ENCODE data around the gene ARHGAP6.
"Not testable (repeated sequence)": the region's sequence is repeated elsewhere in the genome, so short reads cannot be mapped to it uniquely, and the experiment has no call there.

The ARHGAP6 gene

DNA sequence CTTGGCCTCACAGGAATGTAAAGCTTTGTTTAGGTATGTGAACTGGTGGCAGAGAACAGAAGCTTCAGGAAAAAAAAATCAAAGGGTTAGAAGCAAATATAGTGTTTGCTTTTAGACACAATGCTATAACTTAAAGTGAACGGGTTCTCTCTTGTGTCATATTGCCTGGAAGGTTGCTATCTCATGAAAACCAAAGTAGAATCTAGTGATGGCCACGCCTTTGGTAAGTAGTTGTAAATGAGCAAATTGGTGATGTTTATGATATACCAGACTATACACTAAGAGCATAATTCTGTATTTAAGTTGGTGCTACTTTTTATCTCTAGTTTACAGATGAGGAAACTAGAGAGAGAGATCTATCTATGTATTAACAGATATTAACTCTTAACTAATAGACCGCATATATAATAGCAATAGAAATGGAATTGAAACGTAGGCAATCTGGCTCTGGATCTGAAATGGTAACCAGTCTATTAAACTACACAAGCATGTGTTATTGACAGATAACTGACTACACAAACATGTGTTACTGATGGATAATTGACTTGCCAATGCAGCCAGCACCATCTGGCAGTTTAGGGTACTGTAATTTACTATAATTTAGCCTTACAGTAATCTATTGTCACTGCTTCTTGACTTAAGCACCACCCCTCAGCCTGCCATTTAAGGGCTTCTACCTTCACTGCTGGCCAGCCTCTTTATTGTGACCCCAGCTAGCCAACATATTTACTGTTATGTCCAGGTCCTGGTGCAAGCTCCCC is 513.7 kb downstream of the ARHGAP6 start:
- no peak for DNase-seq (ENCODE audit: low read depth in 2 of 2)

DNA sequence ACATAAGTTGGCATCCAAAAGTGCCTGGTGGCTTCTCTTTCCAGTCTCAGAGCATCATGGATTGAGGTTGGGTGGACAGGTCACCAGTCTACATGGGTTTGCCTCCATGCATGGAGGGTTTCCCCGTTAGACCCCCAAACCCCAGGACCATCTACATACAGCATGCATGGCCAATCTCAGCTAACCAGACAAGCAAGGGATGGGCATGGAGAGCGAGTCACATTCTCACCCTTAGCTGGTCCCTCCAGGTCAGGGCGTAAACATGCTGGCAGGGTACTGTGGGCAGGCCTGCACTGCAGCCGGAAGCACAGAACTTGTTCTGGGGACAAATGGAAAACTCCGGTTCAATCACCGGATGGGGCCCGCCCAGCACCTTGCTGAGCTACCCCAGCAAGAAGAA is 517.3 kb downstream of the ARHGAP6 start:
- DNase-seq (ENCODE audit: low read depth in 2 of 2): no peak

DNA sequence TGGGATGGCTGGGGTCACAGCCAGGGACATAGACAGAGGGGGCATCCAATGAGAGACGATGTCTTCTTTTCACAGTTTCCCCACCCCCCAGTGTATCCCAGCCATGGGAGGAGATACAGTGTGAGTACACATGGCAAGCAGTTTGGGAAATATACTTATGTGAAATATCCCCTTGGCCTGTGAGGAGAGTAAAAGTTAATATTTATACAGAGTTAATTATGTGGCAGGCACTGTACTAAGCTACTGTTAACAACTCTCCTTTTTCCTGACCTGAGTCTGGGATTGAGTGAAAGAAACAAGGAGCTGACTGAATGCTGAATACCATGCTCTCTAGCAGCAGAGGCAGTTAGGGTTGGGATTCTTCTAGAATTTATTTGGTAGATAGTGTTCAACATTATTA is 519.3 kb downstream of the ARHGAP6 start:
- no peak for DNase-seq (ENCODE audit: low read depth in 2 of 2)

DNA sequence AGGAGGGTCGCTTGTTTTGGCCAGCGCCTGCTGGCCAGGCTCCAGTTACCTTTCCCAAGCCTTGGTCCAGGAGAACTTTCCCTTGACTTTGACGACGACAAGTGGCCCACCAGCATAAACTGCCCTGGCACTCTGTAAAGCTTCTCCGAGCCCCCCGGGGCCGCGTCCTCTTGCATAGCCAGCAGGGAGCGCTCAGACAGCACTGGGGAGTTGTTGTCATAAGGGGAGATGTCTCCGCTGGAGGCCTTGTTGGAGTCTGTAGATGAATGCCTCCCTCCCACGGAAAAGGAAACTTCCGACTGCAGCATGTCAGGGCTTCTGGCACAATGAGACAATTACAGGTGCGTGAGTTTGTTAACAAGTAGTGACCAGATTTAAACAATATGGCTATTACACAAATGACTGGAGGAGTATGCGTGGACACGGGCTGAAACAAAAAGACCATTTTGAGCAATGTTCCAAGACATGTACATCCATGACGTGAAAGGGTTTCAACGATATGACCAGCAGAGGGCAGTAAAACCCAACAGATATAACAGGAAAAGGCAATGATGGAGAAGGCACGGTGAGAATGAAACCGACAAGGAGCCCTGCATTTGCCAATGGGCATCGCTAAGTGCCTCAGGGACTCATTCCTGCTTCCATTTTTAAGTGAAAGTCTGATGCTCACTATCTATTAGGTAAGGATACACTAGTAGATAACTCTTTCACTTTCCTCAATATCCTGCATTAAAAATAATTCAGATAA is 521.6 kb downstream of the ARHGAP6 start:
- peak in 1 of 2 donors; percentile 21 for DNase-seq (ENCODE audit: low read depth in 2 of 2)

DNA sequence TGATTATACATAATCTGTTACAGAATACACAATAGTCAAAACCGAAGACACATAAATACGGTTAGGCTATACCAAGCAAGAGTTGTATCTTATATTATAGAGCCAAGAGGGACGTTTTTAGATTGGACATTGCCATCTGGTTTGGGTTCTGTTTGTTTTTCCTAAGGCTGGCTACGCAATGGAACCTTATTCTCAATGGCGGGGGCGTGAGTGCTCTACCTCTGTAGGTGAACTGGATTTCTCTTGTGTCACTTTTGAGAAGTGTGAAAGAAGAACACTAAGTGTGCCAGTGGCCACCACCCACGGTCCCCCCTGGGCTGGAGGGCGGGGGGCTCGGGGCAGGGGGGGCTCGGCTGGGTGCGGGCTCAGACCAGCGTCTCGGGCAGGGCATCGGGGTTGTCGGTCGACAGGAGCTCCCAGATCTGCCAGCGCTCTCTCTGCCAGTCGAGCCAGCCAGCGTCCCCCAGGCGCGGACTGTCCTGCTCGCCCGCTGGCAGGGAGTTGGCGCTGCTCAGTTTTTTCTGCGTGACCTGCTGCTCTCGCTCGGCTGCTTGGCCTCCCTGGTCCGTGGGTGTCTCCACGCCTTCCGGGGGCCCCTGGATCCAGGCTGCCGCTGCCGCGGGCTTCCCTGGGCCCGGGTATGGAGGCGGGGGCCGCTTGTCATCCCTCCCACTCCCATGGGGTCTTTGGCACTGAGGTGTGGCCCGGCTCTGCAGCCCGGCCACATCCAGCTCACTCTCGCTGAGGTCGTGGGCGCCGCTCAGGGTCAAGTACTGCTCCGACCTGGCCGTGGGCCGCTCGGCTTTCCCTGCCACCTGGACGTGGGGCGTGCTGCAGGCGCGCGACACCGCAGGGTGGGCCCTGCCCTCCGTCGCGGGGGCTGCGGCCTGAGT is 527.0 kb downstream of the ARHGAP6 start:
- DNase-seq (ENCODE audit: low read depth in 2 of 2): no peak

DNA sequence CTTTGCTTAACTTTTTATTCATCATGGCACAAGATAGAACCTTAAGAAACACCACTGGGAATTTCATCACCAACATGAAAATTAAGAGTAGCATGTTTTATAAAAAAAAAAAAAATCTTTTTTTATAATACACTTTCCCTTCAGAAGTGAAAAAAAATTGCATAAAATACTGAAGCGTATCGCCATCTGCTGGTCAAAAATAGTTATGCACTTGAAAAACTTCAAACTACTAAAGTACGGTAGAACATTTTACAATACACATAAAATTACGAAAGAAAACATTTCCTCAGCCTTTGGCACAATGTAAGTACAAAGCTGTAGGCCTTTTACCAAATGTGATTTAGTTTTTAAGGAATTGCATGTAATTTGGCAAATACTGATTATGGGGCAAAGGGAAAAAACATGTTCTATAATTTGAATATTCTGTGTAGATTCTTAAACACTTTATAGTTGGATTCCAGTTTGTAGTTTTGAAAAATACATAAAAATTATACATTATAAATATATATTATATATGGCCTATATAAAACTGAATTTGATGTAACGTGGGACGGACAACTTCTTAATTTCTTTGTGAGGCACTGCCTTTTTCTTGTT is 528.1 kb downstream of the ARHGAP6 start:
- no peak for DNase-seq (ENCODE audit: low read depth in 2 of 2)

DNA sequence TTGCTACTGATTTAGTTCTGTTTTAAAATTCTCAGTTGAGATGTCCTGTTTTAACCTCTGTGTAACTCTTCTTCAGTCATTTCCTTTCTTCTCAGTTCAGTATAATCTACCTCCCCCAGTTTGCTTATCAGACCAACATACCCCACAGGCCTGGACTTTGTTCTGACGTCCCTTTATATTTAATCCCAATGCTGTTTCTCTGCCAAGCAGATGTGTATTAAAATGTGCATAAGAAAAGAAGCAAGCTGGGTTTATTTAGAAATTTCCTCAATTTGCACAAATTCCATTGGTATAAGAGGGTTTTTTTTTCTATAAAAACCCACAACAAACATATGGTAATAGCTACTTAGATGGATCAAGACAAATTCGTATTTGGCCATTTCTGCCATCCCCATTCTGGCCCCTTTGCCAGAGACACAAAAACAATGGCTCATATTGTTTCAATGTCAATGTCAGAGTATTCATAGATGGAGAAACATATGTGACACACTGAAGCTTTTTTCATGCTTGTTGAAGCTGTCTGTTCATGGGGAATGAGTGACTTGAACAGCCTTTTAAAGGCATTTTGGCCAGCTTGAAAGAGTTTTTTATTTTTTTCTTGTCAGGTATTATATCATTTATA is 530.0 kb downstream of the ARHGAP6 start:
- DNase-seq (ENCODE audit: low read depth in 2 of 2): no peak

DNA sequence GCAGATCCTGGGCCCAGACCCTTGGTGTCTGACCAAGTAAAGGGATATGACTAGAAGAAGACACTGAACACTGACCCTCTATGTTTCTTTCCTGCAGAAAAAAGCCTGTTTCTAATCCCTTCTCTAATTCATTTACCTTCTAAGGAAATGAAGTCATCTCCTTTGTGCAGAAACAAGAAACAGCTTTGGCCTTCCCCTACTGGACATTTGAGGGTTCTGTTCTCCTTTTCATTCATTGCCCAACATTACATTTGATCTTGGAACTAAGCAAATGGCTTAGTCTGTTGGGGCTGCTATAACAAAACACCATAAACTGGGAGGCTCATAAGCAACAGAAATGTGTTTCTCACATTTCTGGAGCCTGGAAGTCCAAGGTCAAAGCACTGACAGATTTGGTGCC is 534.6 kb downstream of the ARHGAP6 start:
- DNase-seq (ENCODE audit: low read depth in 2 of 2): no peak

DNA sequence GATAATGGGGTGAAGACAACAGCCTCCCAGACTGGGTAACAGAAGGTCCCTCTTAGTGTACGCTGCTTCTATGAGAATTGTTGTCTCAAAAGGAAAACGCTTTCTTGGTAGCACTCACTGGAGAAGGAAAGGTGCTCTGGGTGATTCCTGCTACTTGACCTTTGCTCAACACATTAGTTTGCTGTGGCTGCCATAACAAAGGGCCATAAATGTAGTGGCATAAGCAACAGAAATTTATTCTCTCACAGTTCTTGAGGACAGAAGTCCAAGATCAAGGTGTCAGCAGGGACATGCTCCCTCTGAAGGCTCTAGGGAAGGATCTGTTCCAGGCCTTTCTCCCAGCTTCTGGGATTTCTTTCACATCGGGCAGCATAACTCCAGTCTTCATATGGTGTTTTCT is 535.6 kb downstream of the ARHGAP6 start:
- no peak for DNase-seq (ENCODE audit: low read depth in 2 of 2)

DNA sequence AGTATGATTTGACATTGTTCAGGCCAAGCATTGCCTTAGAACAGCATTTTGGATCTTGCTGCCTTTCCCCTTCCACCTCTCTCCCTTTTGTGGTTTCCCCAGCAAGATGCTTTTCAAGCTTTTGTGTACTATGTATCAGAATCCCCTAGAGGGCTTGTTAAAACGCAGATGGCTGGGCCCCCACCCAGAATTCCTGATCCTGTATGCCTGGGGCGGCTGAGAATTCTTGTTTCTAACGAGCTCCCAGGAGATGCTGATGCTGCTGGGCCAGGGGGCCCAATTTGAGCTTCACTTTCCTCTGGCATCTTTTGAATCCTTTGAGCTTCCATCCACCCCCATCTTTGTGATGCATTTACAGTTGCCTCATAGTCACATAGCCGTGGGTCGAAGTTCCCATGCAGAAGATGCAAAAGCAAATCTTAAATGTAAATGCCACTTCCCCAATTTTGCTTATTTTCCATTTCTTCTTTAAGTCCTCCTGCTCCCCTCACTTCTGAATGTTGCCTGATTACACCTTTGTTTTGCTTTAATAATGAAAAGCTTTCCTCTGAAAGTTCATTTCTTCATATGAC is 536.1 kb downstream of the ARHGAP6 start:
- DNase-seq (ENCODE audit: low read depth in 2 of 2): no peak

DNA sequence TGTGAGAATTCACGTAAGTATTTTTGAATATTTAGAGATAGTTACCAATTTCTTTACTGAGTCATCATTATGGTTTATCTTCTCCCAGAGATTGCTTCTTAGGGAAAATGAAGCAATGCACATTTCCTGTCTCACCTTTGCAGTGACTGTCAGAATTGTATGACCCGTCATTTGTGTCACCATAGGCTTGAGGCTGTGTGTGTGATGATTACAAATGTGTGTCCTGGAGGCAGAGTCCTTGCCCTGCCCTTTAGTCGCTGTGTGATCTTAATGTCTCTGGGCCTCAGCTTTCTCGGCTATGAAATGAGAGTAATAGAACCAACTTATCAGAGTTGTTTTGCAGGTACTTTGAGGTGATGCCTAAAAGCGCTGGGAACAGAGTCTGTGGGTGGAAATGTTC is 540.7 kb downstream of the ARHGAP6 start:
- no peak for DNase-seq (ENCODE audit: low read depth in 2 of 2)

DNA sequence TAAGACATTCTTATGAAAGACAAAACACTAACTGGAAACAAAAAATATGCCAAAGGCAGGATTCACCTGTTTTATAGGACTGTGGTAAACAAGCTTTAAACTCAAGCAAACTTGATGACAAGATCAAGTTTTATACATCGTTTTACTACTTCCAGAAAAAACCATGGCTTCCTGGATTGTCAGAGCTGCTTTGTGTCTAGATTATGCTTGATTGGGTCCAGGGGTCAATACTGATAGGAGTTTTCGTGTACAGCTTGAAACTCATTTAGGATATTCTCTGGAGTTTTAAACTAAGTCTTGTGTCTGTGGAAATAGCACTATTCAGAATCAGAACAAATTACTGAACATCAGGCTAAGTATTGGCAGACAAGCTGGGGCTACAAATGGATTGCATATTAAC is 541.6 kb downstream of the ARHGAP6 start:
- no peak for DNase-seq (ENCODE audit: low read depth in 2 of 2)

DNA sequence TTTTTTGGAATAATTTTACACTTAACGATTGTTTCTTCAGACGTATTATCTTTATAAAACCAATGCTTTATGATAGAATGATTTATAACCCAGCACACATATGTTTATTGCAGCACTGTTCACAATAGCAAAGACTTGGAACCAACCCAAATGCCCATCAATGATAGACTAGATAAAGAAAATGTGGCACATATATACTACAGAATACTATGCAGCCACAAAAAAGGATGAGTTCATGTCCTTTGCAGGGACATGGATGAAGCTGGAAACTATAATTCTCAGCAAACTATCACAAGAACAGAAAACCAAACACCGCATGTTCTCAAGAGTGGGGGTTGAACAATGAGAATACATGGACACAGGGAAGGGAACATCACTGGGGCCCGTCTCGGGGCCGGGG is 542.6 kb downstream of the ARHGAP6 start:
- not testable (repeated sequence) for DNase-seq (ENCODE audit: low read depth in 2 of 2)

DNA sequence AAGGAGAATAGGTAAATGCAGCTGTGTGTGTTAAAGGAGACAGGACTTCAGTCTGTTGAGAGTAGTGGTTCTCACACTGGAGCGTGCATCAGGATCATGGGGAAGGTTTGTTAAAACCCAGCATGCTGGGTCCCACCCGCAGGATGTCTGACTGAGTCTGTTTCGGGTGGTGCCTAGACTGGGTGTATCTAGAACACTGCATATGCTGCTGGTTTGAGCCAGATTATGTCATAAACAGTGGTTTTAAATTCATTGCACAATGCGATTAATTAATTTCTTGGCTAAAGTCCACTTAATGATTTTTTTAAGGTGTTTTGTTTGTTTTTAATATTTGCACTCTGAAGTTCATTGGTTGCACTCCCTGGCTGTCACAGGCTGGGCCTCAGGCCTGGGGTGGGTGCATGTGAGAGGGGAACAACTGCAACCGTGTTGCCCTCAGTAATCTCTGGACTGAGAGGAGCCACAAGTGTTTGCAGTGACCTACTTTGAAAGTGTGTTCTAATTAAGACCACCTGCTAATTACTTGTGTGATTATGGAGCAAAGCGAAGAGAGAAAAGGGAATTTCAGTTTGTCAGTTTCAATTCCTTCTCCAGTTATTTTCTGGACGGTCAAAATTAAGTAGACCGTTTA is 546.3 kb downstream of the ARHGAP6 start:
- DNase-seq (ENCODE audit: low read depth in 2 of 2): no peak

DNA sequence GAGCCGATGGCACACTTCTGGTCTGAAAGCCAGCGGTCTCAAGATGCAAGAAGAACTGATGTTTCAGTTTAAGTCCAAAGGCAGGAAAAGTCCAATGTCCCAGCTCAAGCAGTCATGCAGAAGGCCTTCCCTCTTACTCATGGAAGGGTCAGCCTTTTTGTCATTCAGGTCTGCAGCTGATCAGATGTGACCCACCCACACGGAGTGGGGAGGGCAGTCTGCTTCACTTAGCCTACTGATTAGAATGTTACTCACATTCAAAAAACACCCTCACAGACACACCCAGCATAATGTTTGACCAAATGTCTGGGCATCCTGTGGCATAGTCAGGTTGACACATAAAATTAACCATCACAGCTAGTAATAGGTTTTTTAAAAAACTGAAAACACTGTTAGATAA is 548.0 kb downstream of the ARHGAP6 start:
- no peak for DNase-seq (ENCODE audit: low read depth in 2 of 2)

DNA sequence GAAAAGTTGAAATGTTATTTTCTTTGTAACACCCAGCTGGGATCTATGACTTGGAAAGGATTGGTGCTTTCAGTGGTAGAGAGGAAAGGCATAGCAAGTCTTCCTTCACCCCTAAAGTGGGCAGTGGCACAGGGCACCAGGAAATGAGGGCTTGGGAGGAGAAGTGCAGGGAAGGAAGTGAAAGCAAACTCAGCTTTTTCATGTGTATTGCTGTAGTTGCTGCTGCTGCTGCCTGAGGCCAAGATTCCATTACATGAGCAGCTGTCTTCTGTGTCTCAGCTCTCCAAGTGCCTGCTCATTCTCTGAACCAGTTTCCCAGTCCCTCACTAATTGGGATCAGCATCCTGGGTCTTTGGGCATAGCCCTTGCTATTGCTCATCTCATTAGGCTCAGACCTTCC is 552.0 kb downstream of the ARHGAP6 start:
- DNase-seq (ENCODE audit: low read depth in 2 of 2): no peak

DNA sequence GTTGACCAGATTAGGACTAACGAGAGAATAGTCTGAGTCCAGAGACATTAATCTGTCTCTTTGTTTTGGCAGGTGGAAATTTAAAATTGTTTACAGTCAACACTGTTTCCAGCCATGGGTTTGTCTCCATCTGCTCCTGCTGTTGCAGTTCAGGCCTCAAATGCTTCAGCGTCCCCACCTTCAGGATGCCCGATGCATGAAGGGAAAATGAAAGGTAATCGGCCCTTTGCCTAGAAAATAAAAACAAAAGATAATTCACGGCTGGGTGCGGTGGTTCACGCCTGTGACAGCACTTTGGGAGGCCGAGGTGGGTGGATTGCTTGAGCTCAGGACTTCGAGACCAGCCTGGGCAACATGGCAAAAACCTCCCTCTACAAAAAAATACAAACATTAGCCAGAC is 553.8 kb downstream of the ARHGAP6 start:
- no peak for DNase-seq (ENCODE audit: low read depth in 2 of 2)

DNA sequence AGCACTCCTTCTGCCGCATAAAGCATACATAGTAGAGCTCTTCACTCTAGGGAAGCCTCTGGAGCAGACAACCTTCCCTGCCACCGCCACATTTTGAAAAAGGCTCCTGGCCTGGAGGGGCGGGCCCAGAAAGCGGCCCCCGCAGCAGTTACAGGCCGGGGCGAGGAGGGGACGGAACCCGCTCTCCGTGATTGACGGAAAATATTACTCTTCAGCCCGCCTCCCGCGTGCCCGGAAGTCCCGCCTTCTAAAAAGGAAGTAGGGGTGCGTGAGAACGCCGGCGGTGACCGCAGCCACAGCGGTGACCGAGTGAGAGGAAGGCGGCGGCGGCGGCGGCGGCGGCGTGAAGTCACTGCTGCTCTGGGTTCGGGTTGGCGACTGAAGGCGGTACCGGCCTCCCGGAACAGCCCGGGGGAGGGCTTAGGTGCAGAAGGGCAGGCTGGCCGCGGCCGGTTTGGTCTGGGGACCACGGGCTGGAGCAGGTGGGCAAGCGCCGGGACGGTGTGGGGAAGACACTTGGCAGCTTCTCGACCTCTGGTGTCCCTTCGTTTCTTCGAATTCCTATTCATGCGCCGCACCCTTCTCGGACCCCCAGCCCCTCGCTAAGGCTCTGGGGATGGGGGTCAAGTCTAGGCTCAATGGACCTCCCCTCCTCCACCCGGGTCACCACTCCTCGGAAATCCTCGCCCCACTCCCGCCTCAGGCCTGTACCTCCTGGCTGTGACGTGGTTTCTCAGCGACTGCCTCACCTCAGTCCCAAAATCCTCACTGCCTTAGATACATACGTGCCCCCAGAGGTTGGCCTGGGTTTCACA is 554.5 kb downstream of the ARHGAP6 start, which contains the start of gene HCCS:
TSS of gene HCCS (plus strand) at position 296 of the 815 bp plus-strand sequence. CDS start 729 bp downstream, outside the sequence.
- peak; percentile 68 to 77 for DNase-seq (ENCODE audit: low read depth in 2 of 2)

DNA sequence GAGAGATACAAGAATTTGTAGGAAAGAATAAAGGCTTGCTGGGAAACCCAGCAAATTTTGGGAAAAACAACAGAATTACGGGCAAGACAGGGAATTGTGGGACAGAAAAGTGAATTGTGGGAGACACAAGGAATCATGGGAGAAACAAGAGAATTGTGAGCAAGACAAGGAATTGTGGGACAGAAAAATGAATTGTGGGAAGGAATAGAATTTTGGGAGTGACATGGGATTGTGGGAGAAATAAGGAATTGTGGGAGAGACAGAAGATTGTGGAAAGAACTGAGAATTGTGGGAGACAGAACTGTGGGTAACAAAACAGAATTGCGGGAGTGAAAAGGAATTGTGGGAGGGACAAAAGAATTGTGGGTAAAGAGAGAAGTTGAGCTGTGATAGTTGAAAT is 555.8 kb downstream of the ARHGAP6 start:
- DNase-seq (ENCODE audit: low read depth in 2 of 2): no peak

Data from stimulated activated CD8-positive, alpha-beta memory T cell treated with anti-CD3 and anti-CD28 coated beads, Interleukin-15, amount 100 ng/mL, for 48 hours (primary cell).